Activated CD8-positive, alpha-beta T cell treated with anti-CD3 and anti-CD28 coated beads for 36 hours (primary cell): ENCODE measurements around the gene GPSM1. TPM values are rescaled to one million over a fixed set of nuclear protein-coding genes. Genes with fewer than 3 reads are reported as not detected.

Experiments used
- ATAC-seq: fragments of 200-7000 bp; cut with Tn5 transposase; one replicate; pipeline ENCODE4 v1.10.0; 2021; ENCODE audit warnings: mild to moderate bottlenecking, moderate library complexity
- CTCF ChIA-PET: fragments of 350-600 bp; sonication (Branson Sonifier 250); formaldehyde crosslinking; loops from one replicate; lab custom pipeline; 2021; ENCODE audit warnings: antibody characterized with exemption; lab: Charles Lee
- POLR2A ChIA-PET: fragments of 350-600 bp; sonication (Branson Sonifier 250); formaldehyde crosslinking; loops from one replicate; lab custom pipeline; 2021; ENCODE audit warnings: antibody characterized with exemption; lab: Charles Lee
- DNase-seq: peaks from one replicate; pipeline ENCODE4 v3.0.0-alpha.2; 2020
- H3K27ac Mint-ChIP-seq: one replicate; pipeline ENCODE4 v1.8.0; 2021; ENCODE audit warnings: mild to moderate bottlenecking, mixed read lengths
- H3K27me3 Mint-ChIP-seq: one replicate; pipeline ENCODE4 v1.8.0; 2021; ENCODE audit warnings: mixed read lengths
- H3K36me3 Mint-ChIP-seq: one replicate; pipeline ENCODE4 v1.8.0; 2021; ENCODE audit warnings: low read depth, mixed read lengths
- H3K4me1 Mint-ChIP-seq: one replicate; pipeline ENCODE4 v1.8.0; 2021; ENCODE audit warnings: low read depth, mixed read lengths
- H3K4me3 Mint-ChIP-seq: one replicate; pipeline ENCODE4 v1.8.0; 2021; ENCODE audit warnings: mild to moderate bottlenecking, moderate library complexity, mixed read lengths
- H3K9me3 Mint-ChIP-seq: one replicate; pipeline ENCODE4 v1.8.0; 2021; ENCODE audit warnings: mixed read lengths
- intact Hi-C: fragments of 100-400 bp; cut with micrococcal nuclease; formaldehyde crosslinking; loops from one replicate; pipeline ENCODE4 v1.10.0; 2022
- total RNA-seq, 2 experiments: library from RNA; stranded (reverse); gene quantifications; one replicate each; pipeline ENCODE4 v1.2.3, GENCODE V29; 2021
- TF ChIP-seq, protein P1 (sequence below): fragments of 200-600 bp; IDR thresholded peaks from one replicate; pipeline ENCODE4 v1.8.0; 2022; ENCODE audit warnings: antibody characterized with exemption, mild to moderate bottlenecking

The GPSM1 gene
- total RNA-seq, 2 experiments from 2014 or later: 8.8 to 10.0 TPM

GRCh38 chr9:136363106-136363948 lies 36.0 kb downstream of the GPSM1 start, which contains the start of gene DNLZ:
DNLZ (minus strand) TSS chr9:136363744; CDS start chr9:136363714, 30 bp downstream.
- peak; percentile 95 for ATAC-seq
- H3K4me1 Mint-ChIP-seq: peaks cover 11% of the 10 kb centered on the region
- peak within 1 kb of the TSS; percentile 89 for H3K27ac Mint-ChIP-seq
- no peaks in the 10 kb centered on the region for H3K27me3 Mint-ChIP-seq
- TF ChIP-seq, protein P1, sequence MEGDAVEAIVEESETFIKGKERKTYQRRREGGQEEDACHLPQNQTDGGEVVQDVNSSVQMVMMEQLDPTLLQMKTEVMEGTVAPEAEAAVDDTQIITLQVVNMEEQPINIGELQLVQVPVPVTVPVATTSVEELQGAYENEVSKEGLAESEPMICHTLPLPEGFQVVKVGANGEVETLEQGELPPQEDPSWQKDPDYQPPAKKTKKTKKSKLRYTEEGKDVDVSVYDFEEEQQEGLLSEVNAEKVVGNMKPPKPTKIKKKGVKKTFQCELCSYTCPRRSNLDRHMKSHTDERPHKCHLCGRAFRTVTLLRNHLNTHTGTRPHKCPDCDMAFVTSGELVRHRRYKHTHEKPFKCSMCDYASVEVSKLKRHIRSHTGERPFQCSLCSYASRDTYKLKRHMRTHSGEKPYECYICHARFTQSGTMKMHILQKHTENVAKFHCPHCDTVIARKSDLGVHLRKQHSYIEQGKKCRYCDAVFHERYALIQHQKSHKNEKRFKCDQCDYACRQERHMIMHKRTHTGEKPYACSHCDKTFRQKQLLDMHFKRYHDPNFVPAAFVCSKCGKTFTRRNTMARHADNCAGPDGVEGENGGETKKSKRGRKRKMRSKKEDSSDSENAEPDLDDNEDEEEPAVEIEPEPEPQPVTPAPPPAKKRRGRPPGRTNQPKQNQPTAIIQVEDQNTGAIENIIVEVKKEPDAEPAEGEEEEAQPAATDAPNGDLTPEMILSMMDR: peak; percentile 98
- CTCF ChIA-PET: interaction anchor here (0.7 to 2.5 kb wide), 18 partner anchors 12 to 120 kb away, joined by 3 to 14 read pairs (median 4); partner anchors contain the start of genes ENTR1 and PMPCA
- POLR2A ChIA-PET: interaction anchor here (0.6 to 1.9 kb wide), 22 partner anchors 9 to 396 kb away, joined by 3 to 14 read pairs (median 4); partner anchors contain the start of genes CARD9, ENTR1, GPSM1 and PMPCA
- DNase-seq: peak; percentile 97
- intact Hi-C loops: no loop called here
- peak within 1 kb of the TSS; percentile 81 for H3K4me3 Mint-ChIP-seq
- peaks cover 7% of the 10 kb centered on the region for H3K36me3 Mint-ChIP-seq
- H3K9me3 Mint-ChIP-seq: no peaks in the 10 kb centered on the region

DNA sequence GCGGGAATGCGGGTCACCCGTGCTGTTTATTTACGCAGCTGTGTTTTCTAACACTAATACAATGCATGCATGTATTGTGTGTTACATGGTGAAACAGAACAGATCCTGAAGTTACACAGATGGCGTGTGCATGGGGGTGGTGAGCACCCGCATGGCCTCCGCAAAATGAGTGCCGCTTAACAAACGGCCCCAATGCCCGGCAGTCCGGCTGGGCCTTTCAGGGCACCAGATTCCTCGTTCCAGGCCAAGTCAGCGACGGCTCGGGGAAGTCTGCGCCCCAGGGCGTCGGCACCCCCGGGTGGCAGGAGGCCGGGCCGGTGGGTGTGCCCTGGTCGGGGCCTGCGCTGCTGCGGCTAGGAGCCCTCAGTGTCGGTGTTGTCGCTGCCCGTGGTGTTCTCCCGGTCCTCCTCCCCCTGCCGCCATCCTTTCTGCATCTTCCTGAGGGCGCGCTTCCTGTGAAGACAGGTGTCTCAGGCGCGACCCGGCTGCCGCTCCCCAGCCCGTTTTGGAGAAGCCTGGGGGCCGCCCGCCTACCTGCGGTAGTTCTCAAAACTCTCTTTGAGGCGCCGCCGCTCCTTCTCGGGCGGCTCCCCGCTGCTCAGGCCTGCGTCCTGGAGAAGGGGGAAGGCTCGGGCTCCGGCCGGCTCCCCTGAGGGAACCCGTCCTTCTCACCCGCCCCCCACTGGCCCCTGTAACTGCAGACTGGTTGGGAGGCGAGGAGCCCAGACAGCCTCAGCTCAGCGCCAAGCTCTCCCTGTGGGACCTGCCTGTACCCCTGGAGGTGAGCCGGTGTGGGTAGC lies 36.8 kb downstream of the GPSM1 start:
- peaks cover 7% of the 10 kb centered on the region for H3K36me3 Mint-ChIP-seq
- H3K9me3 Mint-ChIP-seq: no peaks in the 10 kb centered on the region
- peak overlapping the region; percentile 46 for H3K4me3 Mint-ChIP-seq
- CTCF ChIA-PET: interaction anchor here (0.7 to 2.5 kb wide), 14 partner anchors 11 to 121 kb away, joined by 3 to 14 read pairs (median 4); partner anchors contain the start of genes ENTR1 and PMPCA
- TF ChIP-seq, protein P1: peak; percentile 49
- no peak for DNase-seq
- POLR2A ChIA-PET: interaction anchor here (0.6 to 1.9 kb wide), 20 partner anchors 9 to 397 kb away, joined by 3 to 14 read pairs (median 4); partner anchors contain the start of genes CARD9, ENTR1, GPSM1 and PMPCA
- no peak for ATAC-seq
- H3K27me3 Mint-ChIP-seq: no peaks in the 10 kb centered on the region
- intact Hi-C loops: no loop called here
- no peak overlapping the region for H3K27ac Mint-ChIP-seq
- peaks cover 11% of the 10 kb centered on the region for H3K4me1 Mint-ChIP-seq

DNA sequence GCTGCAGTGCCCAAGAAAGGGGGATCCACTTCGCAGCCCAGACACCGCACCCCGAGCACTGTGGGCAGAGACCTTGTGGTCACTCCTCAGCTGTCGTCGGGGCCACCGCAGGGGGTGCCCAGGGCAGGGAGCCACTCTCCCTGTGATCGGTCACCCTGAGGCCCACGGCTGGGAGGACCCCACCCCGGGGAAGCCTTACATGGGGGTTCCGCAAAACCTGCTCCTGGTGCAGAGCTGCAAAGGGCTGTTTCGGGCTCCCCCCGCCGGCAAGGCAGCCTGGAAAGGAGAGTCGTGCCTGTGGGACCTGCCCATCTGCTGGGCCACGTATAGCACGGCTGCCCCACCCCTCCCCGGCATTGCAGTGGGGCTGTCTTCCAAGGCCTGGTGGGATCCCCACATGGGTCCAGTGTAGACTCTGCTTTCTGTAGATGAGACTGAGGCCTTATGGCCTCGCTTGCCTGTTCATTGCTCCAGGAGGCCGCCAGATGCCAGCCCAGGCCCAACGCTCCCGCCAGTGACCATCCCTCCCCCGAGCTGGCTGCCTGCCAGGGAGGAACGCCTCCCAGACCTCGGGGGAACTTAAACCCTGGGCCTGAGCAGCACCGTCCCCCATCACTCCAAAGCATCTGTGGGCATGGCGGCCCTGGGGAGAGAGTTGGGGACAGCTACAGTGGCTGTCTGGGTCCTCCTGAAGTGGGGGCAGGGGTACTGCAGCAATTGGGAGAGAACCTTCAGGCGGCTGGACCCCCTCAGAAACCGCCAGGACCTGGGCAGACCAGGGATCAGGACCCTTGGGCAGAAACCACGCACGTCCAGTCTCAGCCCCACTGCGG lies 37.8 kb downstream of the GPSM1 start:
- Mint-ChIP-seq H3K9me3 (no peaks in the 10 kb centered on the region), H3K36me3 (peaks cover 7% of the 10 kb centered on the region), H3K27me3 (no peaks in the 10 kb centered on the region), H3K4me1 (peaks cover 11% of the 10 kb centered on the region), H3K4me3 (no peak overlapping the region), H3K27ac (no peak overlapping the region)
- ChIA-PET CTCF (no interaction called here), POLR2A (interaction anchor here (1.0 to 1.7 kb wide), 4 partner anchors 10 to 44 kb away, joined by 3 to 10 read pairs (median 4); no protein-coding TSS in a partner anchor)
- DNase-seq: no peak
- no peak for ATAC-seq
- intact Hi-C loops: no loop called here
- TF ChIP-seq, protein P1: no peak

- intact Hi-C loops: no loop called here
These were observed 38.5 kb downstream of the GPSM1 start for GRCh38 chr9:136365775-136366222.

More at GRCh38 chr9:136365775-136366222, 38.5 kb downstream of the GPSM1 start:
- TF ChIP-seq, protein P1: no peak
- ChIA-PET CTCF (interaction anchor here (1.1 kb wide), 1 partner anchor 53 kb away, joined by 4 read pairs; no protein-coding TSS in a partner anchor), POLR2A (interaction anchor here (1.1 to 1.7 kb wide), 5 partner anchors 9 to 26 kb away, joined by 3 to 10 read pairs (median 5); no protein-coding TSS in a partner anchor)
- no peak for ATAC-seq
- Mint-ChIP-seq H3K27ac (no peak overlapping the region), H3K36me3 (peaks cover 7% of the 10 kb centered on the region), H3K27me3 (no peaks in the 10 kb centered on the region), H3K4me1 (peaks cover 11% of the 10 kb centered on the region), H3K4me3 (no peak overlapping the region), H3K9me3 (no peaks in the 10 kb centered on the region)
- DNase-seq: no peak
